CD14-positive monocyte (primary cell): ENCODE data around the gene ABCC4. TPM values are rescaled to one million over a fixed set of nuclear protein-coding genes. Genes with fewer than 3 reads are reported as not detected.

Experiments
- DNase-seq, 3 donors: peaks; one replicate each; pipeline ENCODE4 v3.0.0-alpha.2; 2011 to 2022
- H2AFZ ChIP-seq: 2 replicates; pipeline ENCODE4 v1.6.0; 2012; ENCODE audit warnings: mild to moderate bottlenecking, low read depth, low read length, inconsistent platforms; ENCODE audit not compliant: insufficient read depth, poor library complexity, severe bottlenecking
- H3K27ac ChIP-seq, 2 donors: 1 replicate in 1 of 2; 2 replicates in 1 of 2; pipeline ENCODE4 v1.5.1; 2012 to 2013; ENCODE audit warnings: low read length in 2 of 2, control low read depth in 1 of 2, inconsistent platforms in 1 of 2, low read depth in 1 of 2, mild to moderate bottlenecking in 1 of 2
- H3K27me3 ChIP-seq, 2 donors: one replicate each; pipeline versions ENCODE4 v1.6.0 to v1.6.1; 2011 to 2013; ENCODE audit warnings: low read length in 2 of 2; ENCODE audit not compliant: control insufficient read depth in 2 of 2, insufficient read depth in 2 of 2
- H3K36me3 ChIP-seq, 2 donors: replicated peaks in 1 of 2; 1 replicate in 1 of 2; 2 replicates in 1 of 2; pipeline versions ENCODE4 v1.5.1 to v1.6.1; 2012 to 2013; ENCODE audit warnings: low read length in 2 of 2, control low read depth in 1 of 2, inconsistent platforms in 1 of 2, mild to moderate bottlenecking in 1 of 2; ENCODE audit not compliant: insufficient read depth in 2 of 2, control insufficient read depth in 1 of 2
- H3K4me1 ChIP-seq, 2 donors: 1 replicate in 1 of 2; 2 replicates in 1 of 2; pipeline versions ENCODE4 v1.5.1 to v1.6.1; 2012 to 2013; ENCODE audit warnings: low read length in 2 of 2, control low read depth in 1 of 2, inconsistent platforms in 1 of 2, mild to moderate bottlenecking in 1 of 2, moderate library complexity in 1 of 2; ENCODE audit not compliant: insufficient read depth in 2 of 2, control insufficient read depth in 1 of 2
- H3K4me2 ChIP-seq: replicated peaks from 2 replicates; pipeline ENCODE3; 2012; ENCODE audit warnings: low read length, moderate library complexity, mild to moderate bottlenecking; ENCODE audit not compliant: poor library complexity, severe bottlenecking; ENCODE audit errors: extremely low read depth
- H3K4me3 ChIP-seq, 3 experiments: fragments of 200-600 bp in 1 of 3; sonication (generic) in 1 of 3; replicated peaks in 1 of 3; 1 replicate in 2 of 3; 2 replicates in 1 of 3; pipeline ENCODE4 v1.5.1; 2011 to 2013; ENCODE audit warnings: low read length in 3 of 3, mild to moderate bottlenecking in 3 of 3, control low read depth in 2 of 3, low read depth in 2 of 3, inconsistent platforms in 1 of 3, moderate library complexity in 1 of 3
- H3K79me2 ChIP-seq: 2 replicates; pipeline ENCODE4 v1.6.0; 2012; ENCODE audit warnings: mild to moderate bottlenecking, control low read depth, inconsistent platforms, low read length, moderate library complexity; ENCODE audit not compliant: insufficient read depth
- H3K9ac ChIP-seq: 2 replicates; pipeline ENCODE4 v1.6.0; 2017; ENCODE audit warnings: low read length, mild to moderate bottlenecking; ENCODE audit not compliant: insufficient read depth, poor library complexity, severe bottlenecking
- H3K9me3 ChIP-seq, 2 donors: replicated peaks in 1 of 2; 1 replicate in 1 of 2; 2 replicates in 1 of 2; pipeline versions ENCODE4 v1.5.1 to v1.6.1; 2012 to 2013; ENCODE audit warnings: low read length in 2 of 2, control low read depth in 1 of 2; ENCODE audit not compliant: control insufficient read depth in 1 of 2, insufficient read depth in 1 of 2
- H4K20me1 ChIP-seq: 2 replicates; pipeline ENCODE4 v1.6.0; 2012; ENCODE audit warnings: mild to moderate bottlenecking, low read length, control low read depth, moderate library complexity; ENCODE audit not compliant: insufficient read depth
- H3K27ac Mint-ChIP-seq, 7 donors: one replicate each; pipeline ENCODE4 v1.8.0; 2020; ENCODE audit warnings: mild to moderate bottlenecking in 7 of 7, mixed read lengths in 7 of 7, moderate library complexity in 6 of 7, inconsistent platforms in 2 of 7
- H3K27me3 Mint-ChIP-seq, 3 donors: one replicate each; pipeline ENCODE4 v1.8.0; 2021 to 2022; ENCODE audit warnings: low read depth in 3 of 3, mild to moderate bottlenecking in 3 of 3, mixed read lengths in 3 of 3, moderate library complexity in 3 of 3, inconsistent platforms in 1 of 3
- H3K36me3 Mint-ChIP-seq, 2 donors: one replicate each; pipeline ENCODE4 v1.8.0; 2020; ENCODE audit warnings: mixed read lengths in 2 of 2, inconsistent platforms in 1 of 2, mild to moderate bottlenecking in 1 of 2
- H3K4me1 Mint-ChIP-seq: one replicate; pipeline ENCODE4 v1.8.0; 2020; ENCODE audit warnings: mild to moderate bottlenecking, mixed read lengths
- H3K4me3 Mint-ChIP-seq, 2 donors: one replicate each; pipeline ENCODE4 v1.8.0; 2020; ENCODE audit warnings: mild to moderate bottlenecking in 2 of 2, mixed read lengths in 2 of 2, moderate library complexity in 1 of 2
- H3K9me3 Mint-ChIP-seq, 7 donors: one replicate each; pipeline ENCODE4 v1.8.0; 2020 to 2022; ENCODE audit warnings: mixed read lengths in 7 of 7, mild to moderate bottlenecking in 6 of 7, moderate library complexity in 6 of 7, inconsistent platforms in 2 of 7
- WGBS: methylation state at CpG from one replicate; pipeline ENCODE4 v1.1.5; 2013; ENCODE audit warnings: missing lambda C conversion rate; ENCODE audit not compliant: insufficient coverage; 5-methylcytosine and 5-hydroxymethylcytosine counted together
- intact Hi-C, 2 donors: fragments of 100-400 bp; cut with micrococcal nuclease; formaldehyde crosslinking; loops; one replicate each; pipeline versions ENCODE4 v1.15.0 to v1.15.1; 2023
- polyA plus RNA-seq, 3 donors: library from polyadenylated mRNA; depleted of rRNA in 1 of 3; unstranded in 2 of 3; stranded (reverse) in 1 of 3; fragments of 300-500 nt in 2 of 3; fragments of >200 nt in 1 of 3; fragmentation: Illumina TruSeq in 2 of 3; gene quantifications; 1 replicate in 2 of 3; 2 replicates in 1 of 3; pipeline ENCODE4 v1.2.3, GENCODE V29; 2012 to 2021
- TF ChIP-seq, protein P1 (sequence below): fragments of 200-600 bp; IDR thresholded peaks from one replicate; pipeline ENCODE4 v1.8.0; 2022; ENCODE audit warnings: antibody characterized with exemption, mild to moderate bottlenecking

ABCC4 gene
- polyA plus RNA-seq, 3 donors, result 0.96 to 2.5 (median 1.7) TPM

DNA sequence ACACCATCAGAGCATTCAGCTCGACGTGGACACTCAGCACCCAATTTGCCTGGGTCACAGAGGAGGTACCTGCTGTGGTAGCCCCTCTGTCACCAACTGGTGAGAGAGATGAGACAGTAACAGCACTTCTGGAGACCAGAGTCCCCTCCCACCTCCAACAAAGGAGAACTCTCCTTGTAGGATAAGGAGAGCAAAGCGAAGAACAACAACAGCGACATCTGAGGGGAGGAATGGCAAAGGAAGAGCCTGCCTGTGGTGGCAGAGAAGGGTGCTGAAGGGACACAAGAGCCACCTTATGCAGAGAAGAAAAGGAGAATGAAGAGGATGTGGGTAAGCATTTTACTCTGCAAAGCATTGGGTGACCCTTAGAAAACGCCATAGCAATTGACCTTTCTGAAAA is 167.8 kb downstream of the ABCC4 start:
- TF ChIP-seq, protein P1, sequence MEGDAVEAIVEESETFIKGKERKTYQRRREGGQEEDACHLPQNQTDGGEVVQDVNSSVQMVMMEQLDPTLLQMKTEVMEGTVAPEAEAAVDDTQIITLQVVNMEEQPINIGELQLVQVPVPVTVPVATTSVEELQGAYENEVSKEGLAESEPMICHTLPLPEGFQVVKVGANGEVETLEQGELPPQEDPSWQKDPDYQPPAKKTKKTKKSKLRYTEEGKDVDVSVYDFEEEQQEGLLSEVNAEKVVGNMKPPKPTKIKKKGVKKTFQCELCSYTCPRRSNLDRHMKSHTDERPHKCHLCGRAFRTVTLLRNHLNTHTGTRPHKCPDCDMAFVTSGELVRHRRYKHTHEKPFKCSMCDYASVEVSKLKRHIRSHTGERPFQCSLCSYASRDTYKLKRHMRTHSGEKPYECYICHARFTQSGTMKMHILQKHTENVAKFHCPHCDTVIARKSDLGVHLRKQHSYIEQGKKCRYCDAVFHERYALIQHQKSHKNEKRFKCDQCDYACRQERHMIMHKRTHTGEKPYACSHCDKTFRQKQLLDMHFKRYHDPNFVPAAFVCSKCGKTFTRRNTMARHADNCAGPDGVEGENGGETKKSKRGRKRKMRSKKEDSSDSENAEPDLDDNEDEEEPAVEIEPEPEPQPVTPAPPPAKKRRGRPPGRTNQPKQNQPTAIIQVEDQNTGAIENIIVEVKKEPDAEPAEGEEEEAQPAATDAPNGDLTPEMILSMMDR, result no peak
- no peak for DNase-seq
- Mint-ChIP-seq H3K27me3 (peaks cover 0 to 2% (median 2%) of the 10 kb centered on the region in 3 donors), H3K27ac (no peak overlapping the region), H3K36me3 (no peaks in the 10 kb centered on the region), H3K4me3 (no peak overlapping the region), H3K9me3 (no peaks in the 10 kb centered on the region), H3K4me1 (peaks cover 10% of the 10 kb centered on the region)
- Histone ChIP-seq H3K27ac (no peak overlapping the region), H3K4me3 (no peak overlapping the region), H4K20me1 (no peaks in the 10 kb centered on the region), H3K36me3 (no peaks in the 10 kb centered on the region), H3K79me2 (no peaks in the 10 kb centered on the region), H2AFZ (no peak overlapping the region), H3K9me3 (no peaks in the 10 kb centered on the region), H3K9ac (no peak overlapping the region), H3K4me1 (peaks cover 3 to 11% of the 10 kb centered on the region in 2 donors), H3K4me2 (no peak overlapping the region), H3K27me3 (no peaks in the 10 kb centered on the region)
- intact Hi-C loops, result no loop called here
- 100% methylated on average over 3 of the region's 5 CpGs for WGBS

DNA sequence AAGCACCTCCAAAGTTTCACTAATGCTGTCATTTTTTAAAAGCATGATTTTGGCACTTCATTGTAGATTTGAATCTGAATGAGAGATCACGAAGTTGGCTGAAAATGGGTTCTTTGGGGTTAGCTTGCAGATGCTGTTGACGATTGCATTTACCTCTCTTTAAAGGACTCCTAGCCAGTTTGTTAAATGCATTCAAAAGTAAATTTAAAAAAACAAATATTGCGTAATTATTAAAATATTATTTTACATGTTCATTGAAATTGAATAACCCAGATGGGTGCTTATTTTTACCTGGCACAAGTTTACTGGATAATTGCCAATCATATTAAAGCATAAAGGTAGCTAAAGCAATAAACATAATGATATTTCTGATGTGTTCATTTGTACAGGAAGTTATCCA is 172.2 kb downstream of the ABCC4 start:
- Histone ChIP-seq H4K20me1 (no peaks in the 10 kb centered on the region), H3K9ac (no peak overlapping the region), H3K36me3 (no peaks in the 10 kb centered on the region), H3K4me3 (no peak overlapping the region), H3K4me1 (no peaks in the 10 kb centered on the region), H2AFZ (no peak overlapping the region), H3K79me2 (no peaks in the 10 kb centered on the region), H3K27me3 (no peaks in the 10 kb centered on the region), H3K4me2 (no peak overlapping the region), H3K27ac (no peak overlapping the region), H3K9me3 (no peaks in the 10 kb centered on the region)
- Mint-ChIP-seq H3K27ac (no peak overlapping the region), H3K27me3 (peaks cover 0 to 4% (median 4%) of the 10 kb centered on the region in 3 donors), H3K4me1 (no peaks in the 10 kb centered on the region), H3K9me3 (no peaks in the 10 kb centered on the region), H3K4me3 (no peak overlapping the region), H3K36me3 (no peaks in the 10 kb centered on the region)
- no CpG with 5 or more reads among the region's 3 CpGs for WGBS
- TF ChIP-seq, protein P1, result no peak
- no peak for DNase-seq
- intact Hi-C loops, result no loop called here
